GM23338 (cell line): ENCODE measurements around the gene IVD. TPM values are rescaled to one million over a fixed set of nuclear protein-coding genes. Genes with fewer than 3 reads are reported as not detected.

Source experiments
- ATAC-seq: fragments of 200-7000 bp; cut with Tn5 transposase; 3 replicates; pipeline ENCODE4 v1.9.1; 2020
- DNase-seq: peaks from one replicate; pipeline ENCODE4 v3.0.0-alpha.2; 2015; ENCODE audit warnings: low spot score
- H2AFZ ChIP-seq: fragments of 200-600 bp; sonication (generic); 2 replicates; pipeline ENCODE4 v1.8.0; 2016; ENCODE audit warnings: antibody characterized with exemption, mild to moderate bottlenecking, moderate library complexity
- H3F3A ChIP-seq: fragments of 200-600 bp; sonication (generic); replicated peaks from 2 replicates; pipeline ENCODE4 v1.8.0; 2017; ENCODE audit warnings: antibody characterized with exemption, mixed run types, low read depth
- H3K27ac ChIP-seq: fragments of 200-600 bp; sonication (generic); 2 replicates; pipeline ENCODE4 v1.6.1; 2016; ENCODE audit warnings: low read depth
- H3K27me3 ChIP-seq: fragments of 200-600 bp; sonication (generic); 2 replicates; pipeline ENCODE4 v1.8.0; 2016; ENCODE audit warnings: mild to moderate bottlenecking, mixed run types, moderate library complexity; ENCODE audit not compliant: insufficient read depth
- H3K36me3 ChIP-seq: fragments of 200-600 bp; sonication (generic); 2 replicates; pipeline ENCODE4 v1.8.0; 2016; ENCODE audit warnings: mild to moderate bottlenecking; ENCODE audit not compliant: insufficient read depth
- H3K4me1 ChIP-seq: fragments of 200-600 bp; sonication (generic); 2 replicates; pipeline ENCODE4 v1.8.0; 2016; ENCODE audit warnings: mild to moderate bottlenecking, moderate library complexity; ENCODE audit not compliant: insufficient read depth
- H3K4me2 ChIP-seq: fragments of 200-600 bp; sonication (generic); 2 replicates; pipeline ENCODE4 v1.7.1; 2017; ENCODE audit warnings: mixed run types
- H3K4me3 ChIP-seq: fragments of 200-600 bp; sonication (generic); 2 replicates; pipeline ENCODE4 v1.6.1; 2016; ENCODE audit warnings: mixed run types
- H3K79me2 ChIP-seq: fragments of 200-600 bp; sonication (generic); replicated peaks from 2 replicates; pipeline ENCODE4 v1.8.0; 2017; ENCODE audit warnings: mild to moderate bottlenecking; ENCODE audit not compliant: insufficient read depth
- H3K9me2 ChIP-seq: fragments of 200-600 bp; sonication (generic); 2 replicates; pipeline ENCODE4 v1.8.0; 2017; ENCODE audit not compliant: insufficient read depth
- H4K20me1 ChIP-seq: fragments of 200-600 bp; sonication (generic); replicated peaks from 2 replicates; pipeline ENCODE4 v1.8.0; 2017; ENCODE audit warnings: mild to moderate bottlenecking; ENCODE audit not compliant: insufficient read depth
- H3K27ac Mint-ChIP-seq: 2 replicates; pipeline ENCODE4 v1.8.0; 2020; ENCODE audit warnings: inconsistent platforms, mild to moderate bottlenecking, moderate library complexity, mixed read lengths
- H3K27me3 Mint-ChIP-seq: 3 replicates; pipeline ENCODE4 v1.8.0; 2022; ENCODE audit warnings: low read depth, mild to moderate bottlenecking, moderate library complexity, mixed read lengths, inconsistent platforms; ENCODE audit not compliant: insufficient read depth, poor library complexity
- H3K36me3 Mint-ChIP-seq: 3 replicates; pipeline ENCODE4 v1.8.0; 2021; ENCODE audit warnings: low read depth, mild to moderate bottlenecking, inconsistent platforms, moderate library complexity, mixed read lengths
- H3K4me1 Mint-ChIP-seq: 3 replicates; pipeline ENCODE4 v1.8.0; 2020; ENCODE audit warnings: mild to moderate bottlenecking, inconsistent platforms, mixed read lengths
- H3K4me3 Mint-ChIP-seq: 3 replicates; pipeline ENCODE4 v1.8.0; 2021; ENCODE audit warnings: moderate library complexity, mild to moderate bottlenecking, inconsistent platforms, mixed read lengths
- H3K9me3 Mint-ChIP-seq: 3 replicates; pipeline ENCODE4 v1.8.0; 2020; ENCODE audit warnings: moderate library complexity, mild to moderate bottlenecking, inconsistent platforms, mixed read lengths
- CREB1 ChIP-seq: fragments of 250-450 bp; sonication (Bioruptor Pico); IDR thresholded peaks from 2 replicates; pipeline ENCODE4 v1.5.0; 2020; ENCODE audit warnings: low read depth, mild to moderate bottlenecking, moderate library complexity
- EZH2phosphoT487 ChIP-seq: fragments of 200-600 bp; sonication (generic); IDR thresholded peaks from one replicate; pipeline ENCODE4 v1.8.1; 2018; ENCODE audit warnings: antibody characterized with exemption; ENCODE audit not compliant: unreplicated experiment
- JUNB ChIP-seq: IDR thresholded peaks from one replicate; pipeline ENCODE4 v1.6.1; 2016; ENCODE audit warnings: antibody characterized with exemption; ENCODE audit not compliant: unreplicated experiment
- POLR2AphosphoS5 ChIP-seq: IDR thresholded peaks from 2 replicates; pipeline ENCODE4 v1.6.1; 2016; ENCODE audit warnings: antibody characterized with exemption, low read depth
- STAT1 ChIP-seq: IDR thresholded peaks from one replicate; pipeline ENCODE4 v1.6.1; 2016; ENCODE audit warnings: antibody characterized with exemption; ENCODE audit not compliant: unreplicated experiment
- ZNF114 ChIP-seq: fragments of 250-450 bp; sonication (Bioruptor Pico); IDR thresholded peaks from 2 replicates; pipeline ENCODE4 v1.5.0; 2020; ENCODE audit warnings: mild to moderate bottlenecking, moderate library complexity
- ZNF331 ChIP-seq: fragments of 250-450 bp; sonication (Bioruptor Pico); IDR thresholded peaks from 2 replicates; pipeline ENCODE4 v1.5.0; 2020; ENCODE audit warnings: low read depth, mild to moderate bottlenecking, moderate library complexity
- polyA plus RNA-seq: library from polyadenylated mRNA; unstranded; fragments of >200 nt; fragmentation: Nextera tagmentation; extraction: Ambion mirVana; gene quantifications from 2 replicates; pipeline ENCODE4 v1.2.1, GENCODE V29; 2016
- total RNA-seq: library from RNA; depleted of rRNA; stranded (reverse); fragments of >200 nt; shearing (Covaris generic); gene quantifications from 2 replicates; pipeline ENCODE4 v1.2.3, GENCODE V29; 2014
- TF ChIP-seq, protein P1 (sequence below), 2 experiments: fragments of 200-600 bp in 1 of 2; sonication (generic) in 1 of 2; conservative IDR thresholded peaks; 2 replicates each; pipeline versions ENCODE4 v1.5.1 to v1.6.1; 2016 to 2017; ENCODE audit warnings: antibody characterized with exemption in 2 of 2, low read depth in 2 of 2, mild to moderate bottlenecking in 2 of 2, moderate library complexity in 1 of 2
- TF ChIP-seq, protein P2 (sequence below): IDR thresholded peaks from one replicate; pipeline ENCODE4 v1.6.1; 2018; ENCODE audit warnings: antibody characterized with exemption; ENCODE audit not compliant: unreplicated experiment
- TF ChIP-seq, protein P3 (sequence below): IDR thresholded peaks from 2 replicates; pipeline ENCODE4 v1.6.1; 2016; ENCODE audit warnings: antibody characterized with exemption
- TF ChIP-seq, protein P4 (sequence below): fragments of 250-450 bp; sonication (Bioruptor Pico); IDR thresholded peaks from 2 replicates; pipeline ENCODE4 v1.5.0; 2020; ENCODE audit warnings: mild to moderate bottlenecking, moderate library complexity

Gene IVD
- total and polyA plus RNA-seq, 2 experiments from 2014 or later, result 54.1 to 75.4 TPM

DNA sequence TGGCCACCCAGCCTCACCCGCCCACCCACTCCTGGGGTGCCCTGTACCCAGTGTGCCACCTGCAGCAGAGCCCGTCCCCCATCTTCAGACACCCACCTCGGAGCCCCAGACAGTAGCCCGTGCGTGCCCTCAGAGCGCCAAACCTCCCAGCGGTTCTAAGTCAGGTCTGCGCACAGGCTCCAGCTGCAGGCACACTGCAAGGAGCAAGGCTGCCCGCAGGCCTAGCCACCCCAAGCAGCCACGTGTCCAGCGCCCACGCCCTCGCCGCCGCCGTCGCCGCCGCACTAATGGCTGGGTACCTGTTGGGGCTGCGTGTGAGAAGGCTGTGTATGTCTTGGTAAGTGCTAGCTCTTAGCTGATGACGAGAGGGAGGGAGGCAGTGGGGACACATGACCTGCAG lies 56.4 kb downstream of the IVD start (continued):
- TF ChIP-seq EZH2phosphoT487, result no peak
- TF ChIP-seq, protein P1, sequence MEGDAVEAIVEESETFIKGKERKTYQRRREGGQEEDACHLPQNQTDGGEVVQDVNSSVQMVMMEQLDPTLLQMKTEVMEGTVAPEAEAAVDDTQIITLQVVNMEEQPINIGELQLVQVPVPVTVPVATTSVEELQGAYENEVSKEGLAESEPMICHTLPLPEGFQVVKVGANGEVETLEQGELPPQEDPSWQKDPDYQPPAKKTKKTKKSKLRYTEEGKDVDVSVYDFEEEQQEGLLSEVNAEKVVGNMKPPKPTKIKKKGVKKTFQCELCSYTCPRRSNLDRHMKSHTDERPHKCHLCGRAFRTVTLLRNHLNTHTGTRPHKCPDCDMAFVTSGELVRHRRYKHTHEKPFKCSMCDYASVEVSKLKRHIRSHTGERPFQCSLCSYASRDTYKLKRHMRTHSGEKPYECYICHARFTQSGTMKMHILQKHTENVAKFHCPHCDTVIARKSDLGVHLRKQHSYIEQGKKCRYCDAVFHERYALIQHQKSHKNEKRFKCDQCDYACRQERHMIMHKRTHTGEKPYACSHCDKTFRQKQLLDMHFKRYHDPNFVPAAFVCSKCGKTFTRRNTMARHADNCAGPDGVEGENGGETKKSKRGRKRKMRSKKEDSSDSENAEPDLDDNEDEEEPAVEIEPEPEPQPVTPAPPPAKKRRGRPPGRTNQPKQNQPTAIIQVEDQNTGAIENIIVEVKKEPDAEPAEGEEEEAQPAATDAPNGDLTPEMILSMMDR (conservative IDR thresholded peaks at IDR 0.05; ENCODE audit: low read depth in 2 of 2), result no peak
- TF ChIP-seq, protein P2, sequence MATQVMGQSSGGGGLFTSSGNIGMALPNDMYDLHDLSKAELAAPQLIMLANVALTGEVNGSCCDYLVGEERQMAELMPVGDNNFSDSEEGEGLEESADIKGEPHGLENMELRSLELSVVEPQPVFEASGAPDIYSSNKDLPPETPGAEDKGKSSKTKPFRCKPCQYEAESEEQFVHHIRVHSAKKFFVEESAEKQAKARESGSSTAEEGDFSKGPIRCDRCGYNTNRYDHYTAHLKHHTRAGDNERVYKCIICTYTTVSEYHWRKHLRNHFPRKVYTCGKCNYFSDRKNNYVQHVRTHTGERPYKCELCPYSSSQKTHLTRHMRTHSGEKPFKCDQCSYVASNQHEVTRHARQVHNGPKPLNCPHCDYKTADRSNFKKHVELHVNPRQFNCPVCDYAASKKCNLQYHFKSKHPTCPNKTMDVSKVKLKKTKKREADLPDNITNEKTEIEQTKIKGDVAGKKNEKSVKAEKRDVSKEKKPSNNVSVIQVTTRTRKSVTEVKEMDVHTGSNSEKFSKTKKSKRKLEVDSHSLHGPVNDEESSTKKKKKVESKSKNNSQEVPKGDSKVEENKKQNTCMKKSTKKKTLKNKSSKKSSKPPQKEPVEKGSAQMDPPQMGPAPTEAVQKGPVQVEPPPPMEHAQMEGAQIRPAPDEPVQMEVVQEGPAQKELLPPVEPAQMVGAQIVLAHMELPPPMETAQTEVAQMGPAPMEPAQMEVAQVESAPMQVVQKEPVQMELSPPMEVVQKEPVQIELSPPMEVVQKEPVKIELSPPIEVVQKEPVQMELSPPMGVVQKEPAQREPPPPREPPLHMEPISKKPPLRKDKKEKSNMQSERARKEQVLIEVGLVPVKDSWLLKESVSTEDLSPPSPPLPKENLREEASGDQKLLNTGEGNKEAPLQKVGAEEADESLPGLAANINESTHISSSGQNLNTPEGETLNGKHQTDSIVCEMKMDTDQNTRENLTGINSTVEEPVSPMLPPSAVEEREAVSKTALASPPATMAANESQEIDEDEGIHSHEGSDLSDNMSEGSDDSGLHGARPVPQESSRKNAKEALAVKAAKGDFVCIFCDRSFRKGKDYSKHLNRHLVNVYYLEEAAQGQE, result no peak

DNA sequence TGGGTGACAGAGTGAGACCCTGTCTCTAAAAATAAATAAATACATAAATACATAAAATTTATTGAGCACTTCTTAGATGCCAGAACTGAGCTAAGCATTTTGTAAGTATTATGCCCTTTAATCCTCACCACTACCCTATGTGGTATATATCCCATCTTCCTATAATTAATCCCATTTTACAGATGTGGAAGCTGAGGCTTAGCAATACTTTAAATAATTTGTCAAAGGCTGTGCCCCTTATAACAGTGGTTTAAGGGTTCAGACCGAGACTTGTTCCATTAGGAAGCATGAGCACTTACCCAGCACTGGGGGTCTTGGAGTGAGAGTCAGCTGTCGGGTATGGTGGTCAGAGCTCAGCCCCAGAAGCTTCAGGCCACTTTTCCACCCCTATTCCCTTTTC lies 57.7 kb downstream of the IVD start:
- Mint-ChIP-seq H3K4me3 (no peak overlapping the region), H3K36me3 (peaks cover 73% of the 10 kb centered on the region), H3K27me3 (peaks cover 4% of the 10 kb centered on the region), H3K27ac (no peak overlapping the region), H3K4me1 (no peaks in the 10 kb centered on the region), H3K9me3 (no peaks in the 10 kb centered on the region)
- no peak overlapping the region for H3K4me3 ChIP-seq
- H3K36me3 ChIP-seq, result peaks cover 14% of the 10 kb centered on the region
- peaks cover 22% of the 10 kb centered on the region for H3K79me2 ChIP-seq
- no peaks in the 10 kb centered on the region for H3K9me2 ChIP-seq
- no peak overlapping the region for H3K27ac ChIP-seq
- H3K4me1 ChIP-seq, result no peaks in the 10 kb centered on the region
- DNase-seq (no peak), ATAC-seq (no peak)
- no peak overlapping the region for H3K4me2 ChIP-seq
- peaks cover 28% of the 10 kb centered on the region for H4K20me1 ChIP-seq
- H2AFZ ChIP-seq, result no peak overlapping the region
- H3K27me3 ChIP-seq, result no peaks in the 10 kb centered on the region
- 0 out of 2 replicates have a peak, but pooled peaks cover 5% of the 10 kb centered on the region for H3F3A ChIP-seq
- TF ChIP-seq ZNF114 (CRISPR knock-in tag), result no peak
- no peak for TF ChIP-seq CREB1 (CRISPR knock-in tag)
- TF ChIP-seq, protein P3, sequence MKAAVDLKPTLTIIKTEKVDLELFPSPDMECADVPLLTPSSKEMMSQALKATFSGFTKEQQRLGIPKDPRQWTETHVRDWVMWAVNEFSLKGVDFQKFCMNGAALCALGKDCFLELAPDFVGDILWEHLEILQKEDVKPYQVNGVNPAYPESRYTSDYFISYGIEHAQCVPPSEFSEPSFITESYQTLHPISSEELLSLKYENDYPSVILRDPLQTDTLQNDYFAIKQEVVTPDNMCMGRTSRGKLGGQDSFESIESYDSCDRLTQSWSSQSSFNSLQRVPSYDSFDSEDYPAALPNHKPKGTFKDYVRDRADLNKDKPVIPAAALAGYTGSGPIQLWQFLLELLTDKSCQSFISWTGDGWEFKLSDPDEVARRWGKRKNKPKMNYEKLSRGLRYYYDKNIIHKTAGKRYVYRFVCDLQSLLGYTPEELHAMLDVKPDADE, result no peak
- TF ChIP-seq, protein P4, sequence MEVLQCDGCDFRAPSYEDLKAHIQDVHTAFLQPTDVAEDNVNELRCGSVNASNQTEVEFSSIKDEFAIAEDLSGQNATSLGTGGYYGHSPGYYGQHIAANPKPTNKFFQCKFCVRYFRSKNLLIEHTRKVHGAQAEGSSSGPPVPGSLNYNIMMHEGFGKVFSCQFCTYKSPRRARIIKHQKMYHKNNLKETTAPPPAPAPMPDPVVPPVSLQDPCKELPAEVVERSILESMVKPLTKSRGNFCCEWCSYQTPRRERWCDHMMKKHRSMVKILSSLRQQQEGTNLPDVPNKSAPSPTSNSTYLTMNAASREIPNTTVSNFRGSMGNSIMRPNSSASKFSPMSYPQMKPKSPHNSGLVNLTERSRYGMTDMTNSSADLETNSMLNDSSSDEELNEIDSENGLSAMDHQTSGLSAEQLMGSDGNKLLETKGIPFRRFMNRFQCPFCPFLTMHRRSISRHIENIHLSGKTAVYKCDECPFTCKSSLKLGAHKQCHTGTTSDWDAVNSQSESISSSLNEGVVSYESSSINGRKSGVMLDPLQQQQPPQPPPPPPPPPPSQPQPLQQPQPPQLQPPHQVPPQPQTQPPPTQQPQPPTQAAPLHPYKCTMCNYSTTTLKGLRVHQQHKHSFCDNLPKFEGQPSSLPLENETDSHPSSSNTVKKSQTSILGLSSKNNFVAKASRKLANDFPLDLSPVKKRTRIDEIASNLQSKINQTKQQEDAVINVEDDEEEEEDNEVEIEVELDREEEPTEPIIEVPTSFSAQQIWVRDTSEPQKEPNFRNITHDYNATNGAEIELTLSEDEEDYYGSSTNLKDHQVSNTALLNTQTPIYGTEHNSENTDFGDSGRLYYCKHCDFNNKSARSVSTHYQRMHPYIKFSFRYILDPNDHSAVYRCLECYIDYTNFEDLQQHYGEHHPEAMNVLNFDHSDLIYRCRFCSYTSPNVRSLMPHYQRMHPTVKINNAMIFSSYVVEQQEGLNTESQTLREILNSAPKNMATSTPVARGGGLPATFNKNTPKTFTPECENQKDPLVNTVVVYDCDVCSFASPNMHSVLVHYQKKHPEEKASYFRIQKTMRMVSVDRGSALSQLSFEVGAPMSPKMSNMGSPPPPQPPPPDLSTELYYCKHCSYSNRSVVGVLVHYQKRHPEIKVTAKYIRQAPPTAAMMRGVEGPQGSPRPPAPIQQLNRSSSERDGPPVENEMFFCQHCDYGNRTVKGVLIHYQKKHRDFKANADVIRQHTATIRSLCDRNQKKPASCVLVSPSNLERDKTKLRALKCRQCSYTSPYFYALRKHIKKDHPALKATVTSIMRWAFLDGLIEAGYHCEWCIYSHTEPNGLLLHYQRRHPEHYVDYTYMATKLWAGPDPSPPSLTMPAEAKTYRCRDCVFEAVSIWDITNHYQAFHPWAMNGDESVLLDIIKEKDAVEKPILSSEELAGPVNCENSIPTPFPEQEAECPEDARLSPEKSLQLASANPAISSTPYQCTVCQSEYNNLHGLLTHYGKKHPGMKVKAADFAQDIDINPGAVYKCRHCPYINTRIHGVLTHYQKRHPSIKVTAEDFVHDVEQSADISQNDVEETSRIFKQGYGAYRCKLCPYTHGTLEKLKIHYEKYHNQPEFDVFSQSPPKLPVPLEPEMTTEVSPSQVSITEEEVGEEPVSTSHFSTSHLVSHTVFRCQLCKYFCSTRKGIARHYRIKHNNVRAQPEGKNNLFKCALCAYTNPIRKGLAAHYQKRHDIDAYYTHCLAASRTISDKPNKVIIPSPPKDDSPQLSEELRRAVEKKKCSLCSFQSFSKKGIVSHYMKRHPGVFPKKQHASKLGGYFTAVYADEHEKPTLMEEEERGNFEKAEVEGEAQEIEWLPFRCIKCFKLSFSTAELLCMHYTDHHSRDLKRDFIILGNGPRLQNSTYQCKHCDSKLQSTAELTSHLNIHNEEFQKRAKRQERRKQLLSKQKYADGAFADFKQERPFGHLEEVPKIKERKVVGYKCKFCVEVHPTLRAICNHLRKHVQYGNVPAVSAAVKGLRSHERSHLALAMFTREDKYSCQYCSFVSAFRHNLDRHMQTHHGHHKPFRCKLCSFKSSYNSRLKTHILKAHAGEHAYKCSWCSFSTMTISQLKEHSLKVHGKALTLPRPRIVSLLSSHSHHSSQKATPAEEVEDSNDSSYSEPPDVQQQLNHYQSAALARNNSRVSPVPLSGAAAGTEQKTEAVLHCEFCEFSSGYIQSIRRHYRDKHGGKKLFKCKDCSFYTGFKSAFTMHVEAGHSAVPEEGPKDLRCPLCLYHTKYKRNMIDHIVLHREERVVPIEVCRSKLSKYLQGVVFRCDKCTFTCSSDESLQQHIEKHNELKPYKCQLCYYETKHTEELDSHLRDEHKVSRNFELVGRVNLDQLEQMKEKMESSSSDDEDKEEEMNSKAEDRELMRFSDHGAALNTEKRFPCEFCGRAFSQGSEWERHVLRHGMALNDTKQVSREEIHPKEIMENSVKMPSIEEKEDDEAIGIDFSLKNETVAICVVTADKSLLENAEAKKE (CRISPR knock-in tag), result no peak
- TF ChIP-seq, protein P1 (conservative IDR thresholded peaks at IDR 0.05; ENCODE audit: low read depth in 2 of 2), result no peak
- TF ChIP-seq STAT1, result no peak
- TF ChIP-seq JUNB, result no peak
- TF ChIP-seq POLR2AphosphoS5, result no peak
- no peak for TF ChIP-seq ZNF331 (CRISPR knock-in tag)
